ENCODE data around the gene C1QTNF9B. TPM values are rescaled to one million over a fixed set of nuclear protein-coding genes. Genes with fewer than 3 reads are reported as not detected.
"Not testable (repeated sequence)": the region's sequence is repeated elsewhere in the genome, so short reads cannot be mapped to it uniquely, and the experiment has no call there.

C1QTNF9B gene
- 1 to 10 TPM in 2 of 7 donors, under 1 TPM in 3, not detected in 2; 0.34 to 1.9 (median 0.77) TPM for total RNA-seq
- polyA plus RNA-seq = 1 to 10 TPM in 1 of 3 donors, under 1 TPM in 1, not detected in 1; 0.23 to 1.2 TPM
- long read RNA-seq, donor 1 = 0 reads
- long read RNA-seq, donor 2 = 0 reads

DNA sequence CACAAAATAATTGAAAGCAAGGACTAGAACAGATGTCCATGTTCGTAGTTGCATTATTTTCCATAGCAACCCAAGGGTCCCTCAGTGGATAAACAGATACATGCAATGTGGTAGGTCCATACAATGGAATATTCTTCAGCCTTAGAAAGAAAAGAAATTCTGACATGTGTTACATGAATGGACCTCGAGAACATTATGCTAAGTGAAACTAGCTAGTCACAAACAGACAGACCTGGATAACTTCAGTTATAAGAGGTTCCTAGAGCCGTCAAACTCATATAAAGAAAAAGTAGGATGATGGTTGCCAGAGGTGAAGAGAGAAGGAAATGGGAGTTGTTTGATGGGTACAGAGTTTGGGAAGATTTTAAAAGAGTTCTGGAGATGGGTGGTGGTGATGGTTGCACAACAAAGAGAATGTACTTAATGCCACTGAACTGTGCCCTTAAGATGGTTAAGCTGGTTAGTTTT lies at the start of gene C1QTNF9B:
C1QTNF9B (minus strand) TSS at position 51 of the 468 bp plus-strand sequence.
- H3K27me3 ChIP-seq (replicated peaks in 1 of 7) = peaks cover 0 to 16% (median 3%) of the 10 kb centered on the region in 7 donors
- intact Hi-C loops (cut with DNase I; ENCODE audit: low total_unique reads); H3K4me1 ChIP-seq; H3K4me3 ChIP-seq; H3K27ac ChIP-seq; DNase-seq; H3K36me3 ChIP-seq; H3K9me3 ChIP-seq: not testable (repeated sequence)
- WGBS, 5 donors = 77 to 90% (median 83%) methylated on average over 3 of the region's 3 CpGs

DNA sequence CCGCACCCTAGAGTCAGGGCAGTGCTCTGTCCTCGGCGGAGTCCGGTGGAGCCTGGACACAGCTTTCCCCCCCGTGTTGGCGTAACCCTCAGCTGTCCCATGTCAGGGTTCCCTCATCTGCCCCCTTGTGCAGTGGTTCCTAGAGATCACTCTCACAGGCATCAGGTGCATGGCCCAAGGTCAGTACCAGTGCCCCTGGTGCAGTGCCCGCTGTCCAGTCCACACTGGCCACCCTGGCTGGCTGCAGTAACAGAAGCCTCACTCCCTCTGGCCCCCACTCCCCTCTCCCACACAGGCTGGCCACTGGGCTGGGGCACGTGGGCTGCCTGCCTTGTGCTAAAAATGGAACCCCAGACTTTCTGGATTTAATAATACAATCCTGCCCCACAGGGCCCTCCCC lies 49.6 kb upstream of the C1QTNF9B start:
- Histone ChIP-seq H3K36me3 (no peaks in the 10 kb centered on the region), H3K27me3 (replicated peaks in 1 of 7) (peaks cover 0 to 24% (median 0%) of the 10 kb centered on the region in 7 donors), H3K9me3 (no peaks in the 10 kb centered on the region), H3K4me3 (no peak overlapping the region), H3K27ac (no peak overlapping the region), H3K4me1 (no peaks in the 10 kb centered on the region)
- 86 to 92% (median 91%) methylated on average over 7 to 8 of the region's 8 CpGs for WGBS, 5 donors
- intact Hi-C loops (cut with DNase I; ENCODE audit: low total_unique reads) = no loop called here
- TF ChIP-seq, protein P1, sequence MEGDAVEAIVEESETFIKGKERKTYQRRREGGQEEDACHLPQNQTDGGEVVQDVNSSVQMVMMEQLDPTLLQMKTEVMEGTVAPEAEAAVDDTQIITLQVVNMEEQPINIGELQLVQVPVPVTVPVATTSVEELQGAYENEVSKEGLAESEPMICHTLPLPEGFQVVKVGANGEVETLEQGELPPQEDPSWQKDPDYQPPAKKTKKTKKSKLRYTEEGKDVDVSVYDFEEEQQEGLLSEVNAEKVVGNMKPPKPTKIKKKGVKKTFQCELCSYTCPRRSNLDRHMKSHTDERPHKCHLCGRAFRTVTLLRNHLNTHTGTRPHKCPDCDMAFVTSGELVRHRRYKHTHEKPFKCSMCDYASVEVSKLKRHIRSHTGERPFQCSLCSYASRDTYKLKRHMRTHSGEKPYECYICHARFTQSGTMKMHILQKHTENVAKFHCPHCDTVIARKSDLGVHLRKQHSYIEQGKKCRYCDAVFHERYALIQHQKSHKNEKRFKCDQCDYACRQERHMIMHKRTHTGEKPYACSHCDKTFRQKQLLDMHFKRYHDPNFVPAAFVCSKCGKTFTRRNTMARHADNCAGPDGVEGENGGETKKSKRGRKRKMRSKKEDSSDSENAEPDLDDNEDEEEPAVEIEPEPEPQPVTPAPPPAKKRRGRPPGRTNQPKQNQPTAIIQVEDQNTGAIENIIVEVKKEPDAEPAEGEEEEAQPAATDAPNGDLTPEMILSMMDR (IDR thresholded peaks at IDR 0.05 in 8 of 11, conservative IDR thresholded peaks at IDR 0.05 in 3 of 11) = no peak
- TF ChIP-seq POLR2A (IDR thresholded peaks at IDR 0.05) = no peak
- no peak for TF ChIP-seq POLR2AphosphoS5 (IDR thresholded peaks at IDR 0.05)
- no peak for DNase-seq

DNA sequence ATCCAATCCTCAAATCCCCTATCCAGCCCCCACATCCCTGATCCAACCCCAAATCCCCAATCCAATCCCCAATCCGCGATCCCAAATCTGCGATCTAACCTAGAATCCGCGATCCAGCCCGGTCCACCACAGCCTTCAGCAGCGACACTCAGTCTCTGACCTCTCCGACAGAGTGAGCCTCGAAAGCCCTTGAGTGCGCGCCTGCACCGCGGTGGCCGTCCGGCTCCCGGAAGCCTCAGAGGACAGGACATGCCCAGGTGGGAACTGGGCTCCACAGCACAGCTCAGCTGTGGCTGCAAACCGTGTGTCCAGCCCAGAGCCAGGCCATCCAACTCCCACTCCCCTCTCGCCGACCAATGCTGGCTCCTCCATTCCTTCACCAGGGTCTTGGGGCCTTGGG lies 48.8 kb upstream of the C1QTNF9B start:
- no peak for DNase-seq
- peak overlapping the region in 3 of 8 donors; percentile 35 to 63 (median 58) for H3K27ac ChIP-seq
- TF ChIP-seq POLR2AphosphoS5 (IDR thresholded peaks at IDR 0.05) = no peak
- no peak for TF ChIP-seq POLR2A (IDR thresholded peaks at IDR 0.05)
- TF ChIP-seq, protein P1 (IDR thresholded peaks at IDR 0.05 in 8 of 11, conservative IDR thresholded peaks at IDR 0.05 in 3 of 11) = no peak
- intact Hi-C loops (cut with DNase I; ENCODE audit: low total_unique reads) = no loop called here
- peak overlapping the region in 4 of 8 donors; percentile 2 to 30 (median 20) for H3K4me3 ChIP-seq
- H3K4me1 ChIP-seq = no peaks in the 10 kb centered on the region
- H3K9me3 ChIP-seq = no peaks in the 10 kb centered on the region
- peaks cover 0 to 24% (median 0%) of the 10 kb centered on the region in 7 donors for H3K27me3 ChIP-seq (replicated peaks in 1 of 7)
- no peaks in the 10 kb centered on the region for H3K36me3 ChIP-seq
- WGBS, 5 donors = 69 to 80% (median 76%) methylated on average over 19 of the region's 19 CpGs

DNA sequence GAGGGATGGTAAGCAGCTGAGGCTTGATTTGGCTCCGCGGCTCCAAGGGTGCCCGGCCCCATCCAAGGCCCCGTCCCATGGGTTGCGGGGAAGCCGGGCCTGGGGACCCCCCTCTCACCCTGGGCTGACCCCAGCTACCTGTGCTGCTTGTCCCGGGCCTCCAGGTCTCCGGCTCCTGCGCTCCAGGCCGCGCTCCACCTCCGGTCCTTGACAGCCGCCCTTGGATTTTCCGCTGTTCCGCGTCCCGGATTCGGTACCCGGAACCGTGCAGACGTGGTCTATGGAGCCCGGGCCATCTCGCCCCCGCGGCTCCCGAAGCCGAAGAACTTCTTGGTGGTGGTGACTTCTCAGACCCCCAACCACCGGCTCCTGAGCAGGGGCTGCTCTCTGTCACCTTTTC lies 48.3 kb upstream of the C1QTNF9B start:
- DNase-seq = no peak
- TF ChIP-seq, protein P1 (IDR thresholded peaks at IDR 0.05 in 8 of 11, conservative IDR thresholded peaks at IDR 0.05 in 3 of 11) = no peak
- TF ChIP-seq POLR2AphosphoS5 (IDR thresholded peaks at IDR 0.05) = peak in 1 of 3 donors; percentile 28
- Histone ChIP-seq H3K9me3 (no peaks in the 10 kb centered on the region), H3K4me1 (no peaks in the 10 kb centered on the region), H3K36me3 (no peaks in the 10 kb centered on the region), H3K27me3 (replicated peaks in 1 of 7) (peaks cover 0 to 24% (median 0%) of the 10 kb centered on the region in 7 donors), H3K27ac (peak overlapping the region in 3 of 8 donors; percentile 35 to 63 (median 58)), H3K4me3 (peak overlapping the region in 4 of 8 donors; percentile 2 to 30 (median 20))
- intact Hi-C loops (cut with DNase I; ENCODE audit: low total_unique reads) = no loop called here
- 65 to 86% (median 80%) methylated on average over 28 of the region's 28 CpGs for WGBS, 5 donors
